IPS-NIHi7 (cell line): Measurements from ENCODE around the gene CKAP2.
A peak's percentile ranks its signal among the peaks of the same experiment; 100 is the strongest.
"Not testable (repeated sequence)": the region's sequence is repeated elsewhere in the genome, so short reads cannot be mapped to it uniquely, and the experiment has no call there.

ENCODE experiments used
- DNase-seq: peaks from one replicate; pipeline ENCODE4 v3.0.0; 2012; ENCODE audit warnings: mixed read lengths; ENCODE audit errors: extremely low spot score

CKAP2 gene

DNA sequence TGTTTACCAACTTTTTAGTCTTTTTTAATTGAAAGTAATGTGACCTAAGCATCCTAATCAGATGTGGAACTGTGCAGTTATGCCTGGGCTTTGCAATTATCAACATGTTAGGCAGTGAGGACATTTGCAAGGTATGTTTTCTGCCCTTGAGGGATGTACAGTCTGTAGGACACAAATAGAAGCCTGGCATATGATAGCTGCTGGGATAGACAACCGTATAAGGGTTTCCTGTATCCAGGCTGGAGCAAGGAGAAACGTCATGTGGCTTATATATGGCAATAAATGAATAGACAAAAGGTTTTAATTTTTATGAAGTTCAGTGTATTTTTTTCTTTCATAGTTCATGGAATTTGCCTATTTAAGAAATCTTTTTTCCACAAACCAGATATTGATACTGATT lies 2.8 kb upstream of the CKAP2 start:
- no peak for DNase-seq

- DNase-seq: no peak
Observed at GRCh38 chr13:52454459-52454819, 839 bp upstream of the CKAP2 start.

GRCh38 chr13:52455677-52456041 lies 381 bp downstream of the CKAP2 start:
- peak; percentile 93 for DNase-seq

GRCh38 chr13:52459668-52460067 lies 4.4 kb downstream of the CKAP2 start:
- DNase-seq: no peak

DNA sequence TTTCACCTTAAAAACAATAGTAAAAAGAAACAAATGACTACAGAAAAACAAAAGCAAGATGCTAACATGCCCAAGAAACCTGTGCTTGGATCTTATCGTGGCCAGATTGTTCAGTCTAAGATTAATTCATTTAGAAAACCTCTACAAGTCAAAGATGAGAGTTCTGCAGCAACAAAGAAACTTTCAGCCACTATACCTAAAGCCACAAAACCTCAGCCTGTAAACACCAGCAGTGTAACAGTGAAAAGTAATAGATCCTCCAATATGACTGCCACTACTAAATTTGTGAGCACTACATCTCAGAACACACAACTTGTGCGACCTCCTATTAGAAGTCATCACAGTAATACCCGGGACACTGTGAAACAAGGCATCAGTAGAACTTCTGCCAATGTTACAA lies 6.0 kb downstream of the CKAP2 start:
- DNase-seq: no peak

- no peak for DNase-seq
Observed at GRCh38 chr13:52463526-52463925, 8.2 kb downstream of the CKAP2 start.

DNA sequence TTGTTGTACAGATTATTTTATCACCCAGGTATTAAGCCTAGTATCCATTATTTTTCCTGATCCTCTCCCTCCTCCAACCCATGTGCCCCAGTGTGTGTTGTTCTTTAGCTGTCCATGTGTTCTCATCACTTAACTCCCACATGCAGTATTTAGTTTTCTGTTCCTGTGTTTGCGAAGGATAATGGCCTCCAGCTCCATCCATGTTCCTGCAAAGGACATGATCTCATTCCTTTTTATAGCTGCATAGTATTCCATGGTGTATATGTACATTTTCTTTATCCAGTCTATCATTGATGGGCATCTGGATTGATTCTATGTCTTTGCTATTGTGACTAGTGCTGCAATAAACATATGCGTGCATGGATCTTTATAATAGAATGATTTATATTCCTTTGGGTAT lies 13.2 kb downstream of the CKAP2 start:
- not testable (repeated sequence) for DNase-seq

GRCh38 chr13:52480677-52481428 lies 25.6 kb downstream of the CKAP2 start:
- not testable (repeated sequence) for DNase-seq

DNA sequence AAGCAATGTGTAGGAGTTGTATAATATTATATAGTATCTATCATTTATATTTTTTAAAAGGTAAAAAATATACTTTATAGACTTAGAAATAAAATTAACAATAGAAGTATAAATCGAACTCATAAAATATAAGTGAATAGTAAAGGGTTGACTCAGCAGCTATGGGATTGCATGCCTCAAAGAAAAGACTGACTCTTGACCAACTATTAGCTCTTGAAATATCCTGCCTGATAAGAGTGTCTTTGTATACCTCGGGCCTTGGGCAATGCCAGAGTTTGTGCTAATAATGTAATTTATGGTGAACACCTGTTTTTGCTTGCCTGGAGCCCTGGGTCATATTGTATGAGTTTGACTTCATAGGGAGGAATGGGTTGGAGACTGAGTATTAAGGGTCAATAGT lies 31.8 kb downstream of the CKAP2 start:
- DNase-seq: not testable (repeated sequence)

DNA sequence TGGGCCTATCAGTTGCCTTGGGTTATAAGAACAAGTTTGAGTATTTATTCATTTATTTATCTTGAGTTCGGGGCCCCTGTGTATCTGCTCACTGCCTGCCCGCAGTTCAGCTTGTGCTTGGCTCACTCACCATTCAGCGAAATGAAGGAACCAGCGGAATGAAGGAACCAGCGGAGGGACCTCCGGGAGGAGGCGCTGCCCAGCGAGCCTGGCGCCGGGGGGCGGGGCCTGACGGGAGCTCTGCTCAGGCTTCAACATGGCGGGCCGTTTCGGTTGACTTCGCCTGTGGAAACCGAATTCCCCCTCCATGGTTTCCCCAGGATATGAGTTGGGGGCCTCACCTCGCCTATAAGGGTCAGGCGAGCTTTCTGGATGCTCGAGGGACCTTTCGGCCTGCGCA lies 33.5 kb downstream of the CKAP2 start:
- not testable (repeated sequence) for DNase-seq

- DNase-seq: not testable (repeated sequence)
Observed at GRCh38 chr13:52491015-52491414, 35.7 kb downstream of the CKAP2 start.

GRCh38 chr13:52494241-52494640 lies 39.0 kb downstream of the CKAP2 start:
- not testable (repeated sequence) for DNase-seq

DNA sequence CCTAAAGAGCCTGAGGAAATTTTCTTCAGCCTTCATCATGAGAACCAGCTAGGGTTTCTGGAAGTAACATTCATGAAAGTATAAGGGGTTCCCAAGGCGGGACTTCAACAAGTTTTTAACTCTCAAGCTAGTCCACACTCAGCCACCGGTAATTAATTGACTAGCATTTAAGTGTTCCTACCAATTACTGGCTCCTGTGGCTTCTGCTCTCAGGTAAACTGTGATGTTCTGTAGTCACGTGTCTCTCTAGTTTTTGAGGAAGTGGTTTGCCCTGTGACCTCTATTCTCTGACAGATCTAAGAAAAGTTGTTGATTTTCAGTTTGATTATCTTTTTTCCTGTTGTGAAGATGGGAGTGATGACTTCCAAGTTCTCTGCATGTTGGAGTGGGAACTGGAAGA lies 42.7 kb downstream of the CKAP2 start:
- DNase-seq: not testable (repeated sequence)

GRCh38 chr13:52502277-52502676 lies 47.0 kb downstream of the CKAP2 start:
- DNase-seq: not testable (repeated sequence)

GRCh38 chr13:52505843-52506242 lies 50.6 kb downstream of the CKAP2 start:
- not testable (repeated sequence) for DNase-seq

- DNase-seq: not testable (repeated sequence)
Observed at GRCh38 chr13:52509532-52509931, 54.3 kb downstream of the CKAP2 start.

- DNase-seq: not testable (repeated sequence)
Observed at GRCh38 chr13:52510221-52510797, 55.0 kb downstream of the CKAP2 start.

DNA sequence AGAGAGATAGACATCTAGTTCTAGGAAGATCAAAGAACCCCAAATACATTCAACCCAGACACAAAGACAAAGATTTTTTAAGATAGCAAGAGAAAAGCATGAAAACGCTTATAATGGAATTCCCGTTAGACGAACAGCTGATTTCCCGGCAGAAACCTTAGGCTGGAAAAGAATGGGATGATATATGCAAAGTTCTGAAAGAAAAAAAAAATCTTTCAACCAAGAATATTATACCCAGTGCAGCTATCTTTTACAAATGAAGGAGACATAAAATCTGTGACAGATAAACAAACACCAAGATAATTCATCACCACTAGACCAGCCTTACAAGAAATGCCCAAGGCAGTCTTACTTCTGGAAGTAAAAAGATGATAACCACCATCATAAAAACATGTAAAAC lies 56.3 kb downstream of the CKAP2 start:
- not testable (repeated sequence) for DNase-seq

GRCh38 chr13:52513957-52514596 lies 58.8 kb downstream of the CKAP2 start:
- DNase-seq: not testable (repeated sequence)

DNA sequence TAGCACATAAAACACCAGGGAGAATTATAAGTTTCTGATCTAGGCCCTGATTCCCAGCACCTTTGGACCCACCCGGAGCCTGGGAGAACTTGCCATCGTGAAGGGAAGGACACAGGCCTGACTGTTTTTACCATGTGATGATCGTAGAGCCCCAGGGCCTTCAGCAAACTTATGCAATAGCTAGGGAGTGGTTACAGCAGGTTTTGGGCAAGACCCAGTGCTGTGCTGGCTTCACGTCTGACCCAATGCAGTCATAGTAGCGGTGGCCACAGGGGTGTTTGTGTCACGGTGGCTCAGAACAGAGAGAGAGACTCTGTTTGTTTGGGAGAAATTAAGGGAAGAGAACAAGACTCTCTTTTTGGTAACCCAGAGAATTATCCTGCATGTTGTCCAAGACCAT lies 68.0 kb downstream of the CKAP2 start:
- not testable (repeated sequence) for DNase-seq
